GM10266 (cell line): ENCODE measurements around the gene TBC1D5.
A peak's percentile ranks its signal among the peaks of the same experiment; 100 is the strongest.

Experiments used
- DNase-seq: peaks from one replicate; pipeline ENCODE4 v3.0.0; 2012; ENCODE audit errors: extremely low spot score
- CTCF ChIP-seq: IDR thresholded peaks from 2 replicates; pipeline ENCODE4 v1.5.1; 2012; ENCODE audit warnings: mild to moderate bottlenecking, low read depth; ENCODE audit not compliant: control insufficient read depth, insufficient read depth; ENCODE audit errors: missing control alignments

TBC1D5 gene

GRCh38 chr3:17201538-17201937, 540.9 kb downstream of the TBC1D5 start:
- no peak for DNase-seq
- no peak for TF ChIP-seq CTCF

- peak; percentile 49 for TF ChIP-seq CTCF
- DNase-seq: peak; percentile 42
Observed at GRCh38 chr3:17195856-17196604, 546.4 kb downstream of the TBC1D5 start.

GRCh38 chr3:17195192-17195611, 547.2 kb downstream of the TBC1D5 start:
- DNase-seq: peak; percentile 66

GRCh38 chr3:17194116-17194515, 548.3 kb downstream of the TBC1D5 start:
- DNase-seq: no peak
- TF ChIP-seq CTCF: no peak

More at GRCh38 chr3:17195192-17195611, 547.2 kb downstream of the TBC1D5 start:
- TF ChIP-seq CTCF: no peak

GRCh38 chr3:17192995-17193394, 549.4 kb downstream of the TBC1D5 start:
- TF ChIP-seq CTCF: no peak
- no peak for DNase-seq

GRCh38 chr3:17190353-17191078, 551.9 kb downstream of the TBC1D5 start:
- TF ChIP-seq CTCF: no peak
- no peak for DNase-seq

GRCh38 chr3:17188378-17188777, 554.1 kb downstream of the TBC1D5 start:
- DNase-seq: no peak
- TF ChIP-seq CTCF: no peak
